NCI-H2029 (cell line): Measurements from ENCODE around the gene USP6NL.
"Not testable (repeated sequence)": the region's sequence is repeated elsewhere in the genome, so short reads cannot be mapped to it uniquely, and the experiment has no call there.

Source experiments
- DNase-seq: peaks from one replicate; lab custom pipeline; 2025; lab: John Stamatoyannopoulos, UW

USP6NL gene

DNA sequence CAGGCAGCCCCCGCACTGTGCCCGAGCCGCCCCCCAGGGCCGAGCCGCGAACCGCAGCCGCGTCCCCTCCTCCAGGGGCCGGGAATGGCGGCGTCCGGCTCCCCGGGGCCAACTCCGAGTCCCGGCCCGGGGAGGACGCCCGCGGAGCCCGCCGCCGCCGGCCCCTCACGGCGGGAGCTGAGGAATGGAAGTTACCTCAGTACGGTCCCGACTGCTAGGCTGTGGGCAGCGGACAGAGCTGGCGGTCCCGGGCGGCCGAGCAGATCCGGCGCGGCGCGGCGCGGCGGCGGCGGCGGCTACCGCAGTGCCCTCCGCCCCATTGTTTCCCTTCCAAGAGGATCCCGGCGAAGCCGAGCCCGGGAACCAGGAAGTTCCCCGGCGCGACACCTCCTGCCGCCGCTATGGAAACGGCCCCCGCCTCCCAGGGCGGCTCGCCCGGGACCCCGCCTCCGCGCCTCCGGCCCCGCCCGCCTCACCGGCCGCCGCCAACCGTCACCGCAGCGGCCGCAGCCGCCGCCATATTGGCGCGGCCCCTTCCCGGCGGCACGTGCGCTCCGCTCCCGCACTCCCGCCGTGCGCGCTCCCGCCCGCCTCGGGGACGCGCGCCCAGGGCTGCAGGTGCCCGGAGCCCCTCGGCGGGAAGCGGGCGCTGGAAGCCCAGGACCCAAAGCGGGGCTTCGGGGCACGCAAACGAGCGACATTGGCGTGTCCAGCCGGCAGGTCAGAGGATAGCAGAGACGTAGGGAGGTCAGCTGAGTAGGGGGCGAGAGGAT, at the start of gene USP6NL:
Gene USP6NL, minus strand, starts transcription at position 403 of the 773 bp plus-strand sequence. CDS start 14,016 bp downstream, outside the sequence.
- DNase-seq, result peak; percentile 56

DNA sequence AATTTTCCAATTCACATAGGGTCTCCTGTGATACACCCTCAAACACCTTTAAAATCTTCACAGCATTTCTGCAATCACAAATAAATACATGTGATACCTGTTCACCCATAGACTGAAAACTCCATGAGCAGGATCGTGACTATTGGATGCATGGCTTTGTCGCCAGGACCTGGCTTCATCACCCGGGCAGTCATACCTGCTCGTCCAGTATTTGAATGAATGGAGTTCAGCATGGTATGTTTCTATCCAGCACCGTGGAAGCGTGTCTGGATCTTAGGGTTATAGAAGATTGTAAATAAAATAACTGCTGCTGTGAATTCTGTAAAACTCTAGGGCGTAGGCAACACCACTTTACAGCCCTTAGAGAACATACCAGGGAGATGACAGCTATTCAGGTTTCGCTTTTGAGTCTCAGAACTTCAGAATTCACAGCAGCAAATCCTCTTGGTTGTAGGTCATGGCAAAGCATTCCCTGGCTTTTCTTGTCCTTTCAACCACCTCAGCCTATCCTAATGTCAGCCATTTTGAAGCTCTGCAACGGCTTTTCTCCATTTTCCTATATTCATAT, 47.4 kb upstream of the USP6NL start:
- no peak for DNase-seq

DNA sequence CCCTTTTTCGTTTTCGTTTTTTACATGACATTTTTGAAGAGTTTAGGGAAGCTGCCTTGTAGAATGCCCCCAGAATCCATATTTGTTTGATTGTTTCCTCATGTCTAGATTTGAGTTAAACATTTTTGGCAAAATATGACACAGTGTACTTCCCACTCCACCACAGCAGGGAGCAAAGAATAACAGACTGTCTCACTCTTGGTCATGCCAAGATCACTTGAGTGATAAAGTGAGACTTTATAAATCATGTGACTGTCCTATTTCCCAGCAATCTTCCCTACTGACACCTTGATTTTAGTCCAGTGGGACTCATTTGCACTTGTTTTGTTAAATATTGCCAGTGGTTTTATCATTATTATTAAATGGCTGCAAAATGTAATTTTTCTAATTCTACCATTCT, 44.4 kb upstream of the USP6NL start:
- DNase-seq, result no peak

DNA sequence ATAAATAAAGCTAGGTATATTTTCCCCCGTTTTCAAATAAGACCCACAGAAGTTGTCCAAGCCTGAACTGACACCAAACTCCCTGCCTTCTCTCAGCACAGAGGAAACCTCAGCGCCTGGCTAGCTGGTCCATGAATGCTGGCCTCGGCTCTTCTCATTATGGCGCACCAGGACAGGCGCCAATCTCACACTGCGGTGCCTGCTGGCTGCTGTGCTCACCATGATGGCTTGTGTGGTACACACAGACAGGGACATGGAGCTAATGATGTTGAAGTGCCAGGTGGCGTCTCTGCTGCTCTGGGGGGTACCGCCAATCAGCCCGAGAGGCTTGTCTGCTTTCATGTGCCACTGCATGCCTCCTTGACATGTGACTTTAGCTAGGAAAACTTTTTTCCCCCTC, 43.2 kb upstream of the USP6NL start:
- no peak for DNase-seq

DNA sequence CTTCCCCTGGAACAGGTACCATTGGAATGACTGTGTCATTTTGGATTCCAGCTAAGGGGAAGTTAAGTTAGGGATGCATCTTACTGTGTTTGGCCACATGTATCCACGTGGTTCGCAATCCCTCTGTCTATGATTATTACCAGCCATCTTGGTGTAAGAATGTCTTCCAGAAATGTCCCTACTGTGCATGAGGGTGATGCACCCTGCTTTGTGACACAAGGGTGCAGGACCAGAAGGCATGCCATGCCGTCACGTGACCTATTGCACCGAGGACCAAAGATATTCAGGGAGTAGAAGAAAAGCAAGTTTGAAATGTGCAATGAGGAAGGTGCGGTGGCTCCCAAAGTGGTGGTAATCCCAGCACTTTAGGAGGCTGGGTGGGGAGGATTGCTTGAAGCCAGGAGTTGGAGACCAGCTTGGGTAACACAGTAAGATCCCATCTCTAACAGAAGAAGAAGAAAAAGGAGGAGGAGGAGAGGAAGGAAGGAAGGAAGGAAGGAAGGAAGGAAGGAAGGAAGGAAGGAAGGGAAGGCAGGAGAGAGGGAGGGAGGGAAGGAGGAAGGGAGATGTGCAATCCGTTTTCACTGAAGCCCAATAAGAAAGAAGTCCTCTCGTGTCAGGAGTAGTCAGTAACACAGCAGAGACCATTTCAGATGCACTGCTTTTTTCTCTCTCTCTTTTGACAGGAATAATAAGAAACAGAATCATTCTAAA, 42.5 kb upstream of the USP6NL start:
- DNase-seq, result no peak

- DNase-seq, result no peak
These were observed 36.2 kb upstream of the USP6NL start for GRCh38 chr10:11647676-11648075.

GRCh38 chr10:11646450-11646849, 35.0 kb upstream of the USP6NL start:
- DNase-seq, result no peak

DNA sequence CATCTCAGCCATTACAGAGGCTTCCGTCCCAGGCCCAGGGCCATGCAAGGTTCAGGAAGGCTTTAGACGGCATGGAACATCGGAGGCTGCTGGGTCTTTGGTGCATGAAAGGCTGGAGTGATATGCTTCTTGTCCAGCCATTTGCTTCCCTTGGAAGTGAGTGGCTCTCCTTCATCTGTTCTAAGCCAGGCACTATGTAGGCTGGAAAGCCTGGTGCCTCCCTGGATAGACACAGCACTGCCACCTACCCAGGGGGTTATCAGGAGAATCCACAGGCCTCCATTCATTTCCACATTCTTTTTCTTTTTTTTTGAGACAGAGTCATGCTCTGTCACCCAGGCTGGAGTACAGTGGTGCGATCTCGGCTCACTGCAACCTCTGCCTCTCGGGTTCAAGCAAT, 31.6 kb upstream of the USP6NL start:
- DNase-seq, result no peak

DNA sequence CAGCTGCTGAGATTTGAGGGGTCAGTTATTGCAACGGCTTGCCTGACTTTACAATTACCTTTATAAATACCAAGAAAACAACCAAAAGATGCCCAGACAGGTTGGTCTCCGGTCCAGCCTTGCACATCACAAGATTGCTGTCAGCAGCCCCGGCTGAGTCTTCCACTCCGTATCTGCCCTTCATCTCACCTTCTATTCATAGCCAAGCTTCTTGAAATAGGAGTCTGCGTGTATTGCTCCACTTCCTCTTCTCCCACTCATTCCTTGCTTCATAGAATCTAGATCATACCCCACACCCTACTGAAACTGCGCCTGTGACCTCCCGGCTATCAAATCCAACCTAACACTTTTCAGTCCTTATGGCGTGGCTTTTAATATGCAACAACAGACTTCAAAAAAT, 31.1 kb upstream of the USP6NL start:
- DNase-seq, result no peak

- no peak for DNase-seq
These were observed 28.7 kb upstream of the USP6NL start for GRCh38 chr10:11639849-11640764.

DNA sequence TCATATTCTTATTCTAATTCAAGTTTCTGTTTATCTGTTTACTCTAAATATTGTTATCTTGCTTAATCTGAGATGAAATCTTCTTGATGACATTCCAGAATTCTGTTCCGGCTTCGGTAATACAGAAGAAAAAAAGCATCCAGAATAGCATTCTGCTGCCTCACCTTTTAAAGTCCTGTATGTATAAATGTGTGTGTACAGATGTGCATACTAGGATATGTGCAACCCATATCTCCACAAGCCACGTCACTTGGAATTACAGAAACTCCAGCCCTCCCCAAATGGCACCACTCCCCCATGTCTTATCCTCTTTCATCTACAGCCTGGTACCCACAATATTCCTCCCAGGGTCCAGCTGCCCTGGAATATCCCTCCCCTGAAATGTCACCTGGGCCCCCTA, 27.9 kb upstream of the USP6NL start:
- no peak for DNase-seq

DNA sequence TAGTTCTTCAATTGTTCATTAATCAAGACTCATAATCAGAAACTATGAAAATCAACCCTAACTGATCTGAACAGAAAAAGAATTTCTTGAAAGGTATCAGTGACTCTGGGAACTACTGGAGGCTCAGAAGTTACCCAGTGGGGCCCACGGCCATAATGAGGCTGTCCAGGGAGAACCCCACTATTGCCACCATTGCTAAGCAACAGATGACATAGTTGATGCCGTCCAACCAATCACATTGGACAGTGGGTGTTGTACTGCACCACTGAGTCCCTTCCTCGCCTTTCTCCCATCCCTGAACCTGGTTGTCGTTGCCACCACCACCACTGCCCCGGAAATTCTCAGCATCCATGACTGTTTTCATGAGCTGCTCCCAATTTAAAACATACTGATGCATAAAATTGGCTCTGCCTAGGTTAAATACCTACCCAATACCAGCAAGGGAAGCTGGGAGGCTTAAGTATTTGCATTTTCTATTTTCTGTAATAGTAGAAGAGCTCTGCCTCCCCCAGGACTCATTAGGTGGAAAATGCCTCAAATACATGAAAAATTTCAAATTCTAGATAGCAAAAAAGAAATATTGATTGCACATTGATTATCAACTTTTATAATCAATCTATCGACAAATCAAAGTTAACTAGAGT, 26.7 kb upstream of the USP6NL start:
- no peak for DNase-seq

DNA sequence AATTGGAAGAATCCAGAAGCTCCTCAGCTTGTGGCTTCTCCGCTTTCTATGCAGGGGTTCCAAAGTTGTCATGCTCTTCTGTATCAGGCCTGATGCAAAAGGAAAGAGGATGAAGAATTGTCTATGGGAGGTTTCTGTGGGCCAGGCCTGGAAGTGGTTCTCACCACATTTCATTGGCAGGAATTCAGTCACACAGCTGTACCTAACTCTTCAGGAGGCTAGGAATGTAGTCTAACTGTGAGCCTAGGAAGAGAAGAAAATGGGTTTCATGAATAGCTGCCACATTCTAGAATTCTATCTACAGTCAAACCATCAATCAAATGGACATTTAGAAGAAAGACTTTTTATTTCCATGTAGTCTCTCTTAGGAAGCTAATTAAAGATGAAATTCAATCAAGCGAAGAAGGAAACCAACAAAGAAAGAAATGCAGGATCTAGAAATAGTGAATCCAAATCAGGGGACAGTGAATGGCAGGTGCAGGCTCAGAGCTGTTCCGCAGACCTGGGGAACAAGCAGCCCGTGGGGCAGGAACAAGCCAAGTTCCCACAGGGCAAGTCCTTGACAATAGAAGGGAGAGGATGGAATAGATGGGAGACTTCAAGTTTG, 25.4 kb upstream of the USP6NL start:
- no peak for DNase-seq

DNA sequence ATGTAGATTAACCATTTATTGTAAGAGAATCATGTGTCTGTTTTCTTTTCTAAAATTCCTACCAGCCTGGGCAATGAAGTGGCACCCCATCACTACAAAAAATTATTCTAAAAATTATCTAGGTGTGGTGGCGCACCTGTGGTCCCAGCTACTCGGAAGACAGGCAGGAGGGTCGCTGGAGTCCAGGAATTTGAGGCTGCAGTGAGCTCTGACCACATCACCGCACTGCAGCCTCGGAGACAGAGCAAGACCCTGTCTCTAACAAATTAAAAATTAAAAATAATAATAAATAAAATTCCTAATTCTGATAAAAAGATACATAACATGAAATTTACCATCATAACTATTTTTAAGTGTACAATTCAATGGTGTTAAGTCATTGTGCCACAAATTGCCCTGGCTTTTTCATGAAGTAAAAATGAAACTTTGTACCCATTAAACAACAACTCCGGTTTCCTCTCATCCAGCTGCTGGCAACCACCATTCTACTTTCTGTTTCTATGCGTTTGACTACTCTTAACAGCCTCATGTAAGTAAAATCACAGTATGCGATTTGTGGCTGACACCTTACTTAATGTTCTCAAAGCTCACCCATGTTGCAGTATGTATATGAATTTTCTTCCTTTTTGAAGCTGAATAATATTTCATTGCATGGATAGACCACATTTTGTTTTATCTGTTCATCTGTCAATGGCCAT, 20.6 kb upstream of the USP6NL start:
- DNase-seq, result no peak

GRCh38 chr10:11631291-11631690, 19.8 kb upstream of the USP6NL start:
- DNase-seq, result no peak

GRCh38 chr10:11629731-11630130, 18.3 kb upstream of the USP6NL start:
- no peak for DNase-seq

DNA sequence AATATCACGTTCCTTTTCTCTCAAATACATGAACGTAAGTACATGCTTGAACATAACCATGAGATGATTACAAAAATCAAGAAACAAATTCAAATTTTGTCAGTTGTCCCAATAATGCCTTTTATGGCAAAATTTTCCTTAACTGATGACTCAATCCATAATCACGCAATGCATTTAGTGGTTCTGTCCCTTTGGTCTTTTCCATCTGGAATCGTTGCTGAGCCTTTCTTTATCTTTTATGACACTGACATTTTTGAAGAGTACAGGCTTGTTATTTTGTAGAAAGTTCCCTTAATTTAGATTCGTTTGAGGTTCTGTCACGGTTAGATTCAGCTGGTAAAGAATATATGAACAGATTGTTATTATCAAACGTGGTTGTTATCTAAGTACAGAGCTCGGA, 16.5 kb upstream of the USP6NL start:
- DNase-seq, result not testable (repeated sequence)

DNA sequence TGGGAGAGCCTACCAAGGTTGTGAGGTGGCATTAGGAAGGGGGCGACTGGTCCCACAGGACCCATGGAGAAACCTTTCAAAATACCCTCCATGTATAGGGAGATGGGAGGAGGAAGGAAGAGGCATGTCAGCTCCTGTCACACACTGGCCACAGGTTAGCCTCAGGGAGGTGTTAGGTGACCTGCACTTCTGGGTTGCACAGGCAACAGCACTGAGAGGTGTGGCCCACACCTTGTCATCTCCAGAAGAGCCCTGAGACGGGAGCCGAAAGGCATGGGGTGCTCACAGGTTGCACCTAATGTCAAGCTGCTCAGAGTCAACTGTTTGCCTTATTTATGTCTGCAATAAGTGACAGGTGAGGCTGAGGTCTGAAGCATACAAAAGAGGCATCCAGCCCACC, 14.6 kb upstream of the USP6NL start:
- DNase-seq, result no peak

DNA sequence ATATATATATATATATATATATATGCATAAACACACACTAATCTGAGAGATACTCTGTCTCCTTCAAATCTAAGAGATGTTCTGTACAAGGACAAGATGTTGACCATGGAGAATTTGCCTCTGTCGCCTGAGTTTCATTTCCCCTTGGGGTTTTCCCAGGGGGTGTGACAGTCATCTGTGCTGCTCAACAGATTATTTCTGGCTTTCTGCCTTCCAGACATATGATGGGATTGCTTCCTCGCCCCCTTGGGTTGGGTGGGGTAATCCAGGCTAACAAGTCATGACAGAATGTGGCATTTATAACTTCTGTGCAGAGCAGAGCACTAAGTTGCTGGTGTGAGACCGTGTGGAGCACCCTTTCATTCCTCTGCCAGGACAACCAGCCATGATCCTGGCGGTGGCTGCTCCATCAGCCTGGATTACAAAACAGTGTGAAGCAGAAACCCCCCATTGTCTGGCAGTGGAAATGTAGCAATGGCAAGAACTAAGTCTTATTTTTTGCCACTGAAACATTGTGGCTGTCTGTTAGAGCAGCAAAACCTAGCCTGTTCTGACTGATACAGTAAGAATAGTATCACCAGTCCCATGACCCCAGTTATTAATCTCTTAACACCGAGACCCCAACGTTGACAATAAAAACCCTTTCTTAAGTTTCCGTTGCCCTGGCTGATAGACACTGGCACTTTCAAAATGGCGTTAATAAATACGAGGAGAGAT, 13.7 kb upstream of the USP6NL start:
- DNase-seq, result no peak

GRCh38 chr10:11617233-11617632, 5.8 kb upstream of the USP6NL start:
- DNase-seq, result no peak
